Measurements from ENCODE around the gene HOXC6.

The HOXC6 gene

DNA sequence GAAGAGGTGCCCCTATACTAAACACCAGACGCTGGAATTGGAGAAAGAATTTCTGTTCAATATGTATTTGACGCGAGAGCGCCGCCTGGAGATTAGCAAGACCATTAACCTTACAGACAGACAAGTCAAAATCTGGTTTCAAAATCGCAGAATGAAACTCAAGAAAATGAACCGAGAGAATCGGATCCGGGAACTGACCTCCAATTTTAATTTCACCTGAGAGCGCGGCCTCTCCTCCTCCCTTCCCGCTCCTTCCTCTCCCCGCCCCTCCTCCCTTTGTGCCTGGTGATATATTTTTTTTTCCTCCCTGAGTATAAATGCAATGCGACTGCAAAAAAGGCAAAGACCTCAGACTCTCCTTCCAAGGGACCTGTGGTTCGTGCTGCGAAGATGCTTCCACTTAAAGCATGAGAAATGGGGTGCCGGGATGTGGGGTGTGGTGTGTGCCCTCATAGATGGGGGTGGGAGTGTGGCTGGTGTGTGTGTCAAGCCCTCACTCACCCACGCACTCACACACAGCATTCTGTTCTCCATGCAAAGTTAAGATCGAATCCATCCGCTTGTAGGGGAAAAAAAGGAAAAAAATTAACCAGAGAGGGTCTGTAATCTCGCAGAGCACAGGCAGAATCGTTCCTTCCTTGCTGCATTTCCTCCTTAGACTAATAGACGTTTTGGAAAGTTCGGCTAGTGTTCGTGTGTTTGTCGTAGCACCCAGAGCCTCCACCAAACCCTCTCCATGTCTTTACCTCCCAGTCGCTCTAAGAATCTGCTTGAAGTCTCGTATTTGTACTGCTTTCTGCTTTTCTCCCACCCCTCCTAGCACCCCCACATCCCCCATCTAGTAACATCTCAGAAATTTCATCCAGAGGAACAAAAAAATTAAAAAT is 38.8 kb upstream of the HOXC6 start:
- no peak for DNase-seq (ENCODE audit: low read depth in 3 of 3, low spot score in 1 of 3)

DNA sequence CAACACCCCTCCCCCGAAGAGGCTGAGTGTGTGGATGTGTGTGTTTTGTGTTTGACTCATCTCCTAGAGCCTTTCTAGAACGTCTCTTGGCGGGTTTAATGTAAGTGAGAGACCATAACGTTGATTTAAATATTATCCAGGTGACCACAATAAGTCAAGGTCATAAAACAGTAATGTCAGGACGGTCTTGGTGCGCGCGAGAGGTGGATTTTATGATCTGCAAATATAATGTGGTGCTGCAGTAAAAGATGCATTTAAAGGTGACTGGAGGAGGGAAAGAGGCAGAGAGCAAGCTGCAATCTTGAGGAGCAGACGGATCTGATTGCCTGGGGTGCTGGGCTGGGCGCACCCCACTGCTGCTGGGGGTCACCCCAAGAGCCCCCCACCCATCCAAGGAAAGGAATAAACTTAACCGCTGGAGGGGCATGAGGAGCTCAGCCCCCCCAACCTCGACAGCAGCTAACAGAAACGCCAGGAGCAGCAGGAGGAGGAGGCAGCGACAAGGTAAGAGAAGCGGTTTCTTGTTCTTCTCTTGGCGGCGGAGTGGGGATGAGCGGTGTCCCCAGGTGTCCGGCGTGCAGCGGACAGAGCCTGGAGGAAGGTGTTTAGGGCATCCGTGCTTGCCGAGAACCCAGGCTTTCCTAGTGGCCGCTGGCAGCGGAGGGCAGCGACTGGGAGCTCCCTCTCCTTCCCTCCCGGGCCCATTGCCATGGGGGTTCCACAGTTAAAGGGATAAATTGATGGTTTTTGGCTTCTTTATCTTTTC is 37.7 kb upstream of the HOXC6 start:
- DNase-seq (ENCODE audit: low read depth in 3 of 3, low spot score in 1 of 3), result no peak

DNA sequence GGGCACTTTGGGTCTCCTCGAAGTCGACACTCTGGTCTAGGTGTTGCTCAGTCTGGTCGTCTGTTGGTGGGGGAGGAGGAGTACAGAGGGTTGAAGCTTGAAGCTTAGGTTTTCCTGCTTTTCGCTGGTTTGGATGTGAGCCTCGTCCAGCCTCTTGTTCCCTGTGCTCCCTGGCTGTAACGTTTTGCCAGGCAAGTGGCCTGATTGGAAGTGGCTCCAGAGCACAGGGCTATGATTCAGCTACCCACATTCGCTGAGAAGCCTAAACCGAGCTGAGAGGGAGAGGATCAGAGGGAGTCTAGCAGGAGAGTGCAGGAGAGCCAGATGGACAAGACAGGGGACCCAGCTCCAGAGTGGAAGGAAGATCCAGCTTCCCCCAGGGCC is 37.2 kb upstream of the HOXC6 start:
- DNase-seq (ENCODE audit: low read depth in 3 of 3, low spot score in 1 of 3), result no peak

- no peak for DNase-seq (ENCODE audit: low read depth in 3 of 3, low spot score in 1 of 3)
Observed at GRCh38 chr12:53992377-53992889, 35.8 kb upstream of the HOXC6 start.

- no peak for DNase-seq (ENCODE audit: low read depth in 3 of 3, low spot score in 1 of 3)
Observed at GRCh38 chr12:53993162-53994008, 34.9 kb upstream of the HOXC6 start.

GRCh38 chr12:53994009-53994263 is 34.3 kb upstream of the HOXC6 start:
- no peak for DNase-seq (ENCODE audit: low read depth in 3 of 3, low spot score in 1 of 3)

DNA sequence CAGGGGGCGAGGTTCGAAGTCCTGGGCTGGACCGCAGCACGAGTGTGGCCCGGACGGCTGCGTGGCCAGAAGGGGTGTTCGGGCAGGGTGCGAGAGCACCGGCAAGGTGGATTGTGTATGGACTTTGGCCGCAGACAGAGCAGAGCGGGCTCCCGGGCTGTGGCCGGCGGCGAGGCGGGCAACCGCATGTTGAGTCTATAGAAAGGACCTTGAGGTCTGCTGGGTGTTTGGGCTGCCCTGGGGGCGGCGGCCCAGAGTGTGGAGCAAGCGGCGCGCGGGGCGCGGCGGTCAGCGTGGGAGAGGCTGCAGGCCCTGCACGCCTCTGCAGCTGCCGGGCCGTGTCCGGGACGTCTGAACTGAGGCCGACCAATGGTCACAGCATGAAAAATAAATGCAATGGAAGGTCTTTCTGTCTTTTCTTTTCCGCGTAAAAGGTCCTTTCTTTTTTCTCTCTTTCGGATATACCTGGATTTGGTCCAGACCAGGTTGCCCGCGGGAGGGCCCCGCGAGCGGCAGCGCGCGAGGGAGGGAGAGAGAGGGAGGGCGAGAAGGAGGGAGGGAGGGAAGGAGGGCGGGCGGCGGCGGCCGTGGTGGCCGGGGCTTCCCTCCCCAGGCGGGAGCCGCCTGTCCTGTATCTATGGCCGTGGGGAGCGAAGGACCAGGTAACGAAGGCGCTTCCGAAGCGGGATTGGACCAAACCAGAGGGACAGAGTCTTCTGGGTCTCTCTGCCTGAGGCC is 33.8 kb upstream of the HOXC6 start:
- DNase-seq (ENCODE audit: low read depth in 3 of 3, low spot score in 1 of 3), result no peak

GRCh38 chr12:53995002-53995377 is 33.2 kb upstream of the HOXC6 start:
- DNase-seq (ENCODE audit: low read depth in 3 of 3, low spot score in 1 of 3), result no peak

DNA sequence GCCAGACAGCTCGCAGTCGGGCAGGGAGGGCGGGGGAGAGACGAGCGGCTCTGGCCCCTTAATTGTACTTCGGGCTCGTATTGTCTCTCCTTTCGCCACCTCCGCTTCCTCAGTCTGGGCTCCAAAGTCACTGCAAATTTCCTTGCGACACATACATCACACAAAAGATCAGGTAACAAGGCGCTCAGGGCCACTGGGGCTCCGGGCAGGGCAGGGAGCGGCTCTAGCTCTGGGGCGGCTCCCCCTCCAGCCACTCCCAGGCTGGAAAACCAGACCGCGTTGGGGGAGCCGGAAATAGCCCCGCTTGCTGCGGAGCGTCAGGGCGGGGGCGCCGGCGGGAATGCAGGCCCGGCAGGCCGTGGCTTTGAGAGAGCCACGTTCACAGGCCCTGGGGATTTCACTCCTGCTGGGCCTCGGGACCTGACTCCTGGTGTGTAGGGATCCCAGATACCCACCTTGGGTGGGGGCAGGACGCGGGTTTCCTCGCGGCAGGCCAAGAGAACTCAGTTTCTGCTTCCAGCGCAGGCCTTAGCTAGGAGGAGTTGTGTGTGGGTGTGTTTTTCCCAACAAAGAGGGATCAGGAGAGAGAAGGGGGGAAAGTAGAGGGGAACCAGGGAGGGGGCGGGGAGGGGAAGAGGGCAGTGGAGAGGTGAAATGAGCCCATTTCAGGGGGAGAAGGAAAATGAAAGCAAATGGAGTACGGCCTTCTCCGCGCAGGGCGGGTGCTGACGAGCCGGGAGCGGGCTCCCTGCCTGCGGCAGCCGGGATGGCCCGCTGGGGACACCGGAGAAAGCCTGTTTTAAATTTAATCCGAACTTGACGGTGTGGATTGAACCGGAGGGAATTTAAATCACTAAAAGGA is 32.6 kb upstream of the HOXC6 start:
- no peak for DNase-seq (ENCODE audit: low read depth in 3 of 3, low spot score in 1 of 3)

- DNase-seq (ENCODE audit: low read depth in 3 of 3, low spot score in 1 of 3), result no peak
Observed at GRCh38 chr12:53996240-53997203, 31.7 kb upstream of the HOXC6 start.

DNA sequence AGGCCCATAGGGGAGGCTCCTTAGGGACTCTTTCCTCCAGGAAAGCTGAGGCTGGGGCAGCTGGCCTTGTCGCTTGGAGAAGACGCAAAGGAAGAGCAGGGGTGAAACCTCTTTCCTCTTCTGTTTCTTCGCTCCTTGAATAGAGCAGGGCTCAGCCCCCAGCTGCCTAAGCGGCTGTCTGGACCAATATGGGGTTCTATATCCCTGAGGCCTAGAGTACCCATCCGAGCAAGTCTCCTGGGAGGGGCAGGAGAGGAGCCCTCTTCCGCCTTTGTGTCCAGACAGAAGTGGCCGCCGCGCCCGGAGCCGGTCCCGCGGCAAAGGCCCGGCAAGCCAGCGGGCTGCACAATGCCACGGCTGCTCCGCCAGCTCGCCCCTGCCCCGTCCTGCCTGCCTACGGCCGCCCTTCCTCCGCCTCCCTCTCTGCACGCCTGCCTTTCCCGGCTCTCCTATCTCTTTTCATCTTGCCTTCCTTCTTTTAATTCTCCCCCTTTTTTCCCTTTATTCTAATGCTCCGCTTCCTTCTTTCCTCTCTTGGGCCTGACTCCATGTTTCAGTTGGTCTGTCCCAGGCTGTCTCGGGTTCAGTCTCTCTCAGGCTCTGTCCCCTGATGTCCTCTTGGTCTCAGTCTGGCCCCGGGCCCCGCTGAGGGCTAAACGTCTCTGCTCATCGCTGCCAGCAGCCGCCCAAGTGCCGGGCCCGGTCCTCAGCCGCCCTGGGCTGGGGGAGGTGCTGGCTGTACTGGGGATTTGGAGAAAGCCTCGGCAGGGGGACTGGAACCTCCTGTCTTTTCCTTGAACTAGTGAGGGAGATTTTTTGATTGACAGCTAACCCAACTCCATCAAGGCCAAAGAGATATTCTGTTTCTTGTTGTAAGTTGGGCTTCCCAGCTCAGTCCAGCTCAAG is 30.8 kb upstream of the HOXC6 start:
- no peak for DNase-seq (ENCODE audit: low read depth in 3 of 3, low spot score in 1 of 3)

DNA sequence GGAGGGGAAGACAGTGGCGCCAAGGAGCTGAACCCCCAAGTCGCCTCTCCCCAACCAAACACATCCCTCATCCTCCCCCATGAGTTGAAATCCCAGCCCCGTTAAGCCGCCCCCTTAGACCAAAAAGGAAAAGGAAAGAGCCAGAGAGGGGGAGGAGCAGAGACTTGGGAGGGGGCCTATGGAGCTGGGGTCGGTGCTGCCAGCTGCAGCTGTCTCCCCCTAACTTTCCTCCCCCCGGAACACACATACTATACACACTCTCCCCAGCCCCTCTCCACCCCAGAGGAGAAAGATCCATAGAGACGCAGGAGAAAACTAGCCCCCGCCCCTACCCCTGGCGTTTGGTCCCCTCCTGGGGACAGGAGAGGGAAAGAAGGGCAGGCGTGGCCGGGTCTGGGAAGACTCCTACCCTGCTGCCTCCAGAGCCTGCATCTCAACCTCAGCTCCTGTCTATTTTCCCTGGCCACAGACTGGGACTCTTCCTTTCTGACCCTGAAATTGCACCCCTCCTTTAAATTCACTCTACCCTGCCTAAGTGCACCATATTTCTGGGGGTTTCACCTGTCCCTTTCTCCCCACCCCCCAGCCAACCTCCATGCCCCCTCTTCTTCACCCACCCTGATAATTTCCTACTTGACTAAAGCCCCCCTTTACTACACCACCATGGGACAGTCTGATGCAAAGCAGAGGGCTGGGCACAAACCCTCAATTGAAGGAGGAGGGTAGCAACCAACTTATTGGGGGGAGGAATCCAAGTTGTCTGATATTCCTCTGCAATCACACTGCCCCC is 29.9 kb upstream of the HOXC6 start:
- DNase-seq (ENCODE audit: low read depth in 3 of 3, low spot score in 1 of 3), result no peak

DNA sequence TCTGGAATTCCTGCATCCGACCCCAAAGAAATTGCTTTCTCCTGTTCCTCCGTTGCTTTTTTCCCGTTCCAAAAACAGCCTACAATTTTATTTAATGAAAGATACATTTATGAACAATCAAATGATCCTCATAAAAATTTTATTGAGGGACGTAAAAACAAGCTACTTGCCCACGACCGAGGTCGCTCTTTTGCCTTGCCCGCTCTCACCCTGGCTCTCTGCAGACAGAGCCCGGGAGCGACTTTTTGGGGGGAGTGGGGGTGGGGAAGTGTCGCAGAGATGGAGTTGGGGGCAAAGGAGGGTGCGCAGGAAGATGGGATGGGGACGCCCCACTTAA is 29.4 kb upstream of the HOXC6 start:
- DNase-seq (ENCODE audit: low read depth in 3 of 3, low spot score in 1 of 3), result no peak

DNA sequence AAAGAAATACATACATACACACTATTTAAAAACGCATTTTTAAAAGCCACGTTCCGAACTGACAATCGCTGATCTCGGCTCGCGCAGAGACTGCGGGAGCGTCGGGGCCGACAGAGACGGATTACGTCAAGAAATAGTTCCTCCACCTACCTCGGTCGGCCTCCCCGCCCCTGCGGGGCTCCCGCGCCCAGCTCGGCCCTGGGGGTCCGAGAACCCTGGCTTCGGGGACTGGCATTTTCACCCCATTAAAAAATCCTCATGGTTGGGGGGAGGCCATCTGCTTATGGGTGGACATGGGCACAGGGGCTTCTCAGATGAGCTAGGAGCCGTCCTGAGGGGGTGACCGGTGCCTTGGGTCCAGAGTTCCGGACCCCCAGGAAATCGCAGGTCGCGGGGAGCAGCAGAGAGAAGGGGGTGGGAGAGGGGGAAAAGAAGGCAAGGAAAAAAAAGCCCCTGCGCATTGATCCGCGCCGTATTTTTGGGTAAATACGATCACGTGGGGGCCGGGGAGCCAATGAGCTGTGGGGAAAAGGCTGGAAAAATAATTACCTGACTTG is 28.6 kb upstream of the HOXC6 start:
- no peak for DNase-seq (ENCODE audit: low read depth in 3 of 3, low spot score in 1 of 3)

DNA sequence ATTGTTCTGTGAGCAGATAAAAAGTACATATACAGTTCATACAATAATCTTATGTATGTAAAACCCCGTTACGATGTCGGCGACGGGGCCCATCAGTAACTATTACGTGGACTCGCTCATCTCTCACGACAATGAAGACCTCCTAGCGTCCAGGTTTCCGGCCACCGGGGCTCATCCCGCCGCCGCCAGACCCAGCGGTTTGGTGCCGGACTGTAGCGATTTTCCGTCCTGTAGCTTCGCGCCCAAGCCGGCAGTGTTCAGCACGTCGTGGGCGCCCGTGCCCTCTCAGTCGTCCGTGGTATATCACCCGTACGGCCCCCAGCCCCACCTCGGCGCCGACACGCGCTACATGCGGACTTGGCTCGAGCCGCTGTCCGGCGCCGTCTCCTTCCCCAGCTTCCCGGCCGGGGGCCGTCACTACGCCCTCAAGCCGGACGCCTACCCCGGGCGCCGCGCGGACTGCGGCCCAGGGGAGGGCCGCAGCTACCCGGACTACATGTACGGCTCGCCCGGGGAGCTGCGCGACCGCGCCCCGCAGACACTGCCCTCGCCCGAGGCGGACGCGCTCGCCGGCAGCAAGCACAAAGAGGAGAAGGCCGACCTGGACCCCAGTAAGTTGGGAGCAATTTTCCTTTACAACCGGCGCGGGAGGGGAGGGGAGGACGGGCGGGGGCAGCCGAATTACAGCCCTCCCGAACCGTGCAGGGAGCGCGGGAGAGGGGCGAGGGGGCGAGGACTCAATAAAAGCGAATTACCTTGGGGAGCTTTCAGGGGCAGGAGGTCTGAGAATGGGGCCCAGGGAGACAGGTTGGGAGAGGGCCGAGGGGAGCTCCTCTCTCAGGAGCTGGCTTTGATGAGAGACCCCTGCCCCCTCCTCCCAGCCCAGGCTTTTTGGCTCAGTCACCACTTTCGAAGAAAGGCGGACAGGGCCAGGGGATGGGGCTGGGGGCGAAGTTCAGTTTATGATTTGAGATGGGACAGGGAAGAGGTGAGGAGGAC is 27.8 kb upstream of the HOXC6 start, which contains the start of gene HOXC9:
HOXC9 (plus strand) TSS at position 46 of the 999 bp plus-strand sequence; CDS start at position 74, 28 bp downstream.
- DNase-seq (ENCODE audit: low read depth in 3 of 3, low spot score in 1 of 3), result no peak
